Measurements from ENCODE around the gene DRD4. TPM values are rescaled to one million over a fixed set of nuclear protein-coding genes. Genes with fewer than 3 reads are reported as not detected.
A peak's percentile ranks its signal among the peaks of the same experiment; 100 is the strongest.

Gene DRD4
- total and polyA plus RNA-seq, 9 of the 15 experiments (the other 6 are each of a cell fraction or from before 2014, with no cell fraction given), result 0.04 to 0.95 (median 0.21) TPM; not detected in 5

DNA sequence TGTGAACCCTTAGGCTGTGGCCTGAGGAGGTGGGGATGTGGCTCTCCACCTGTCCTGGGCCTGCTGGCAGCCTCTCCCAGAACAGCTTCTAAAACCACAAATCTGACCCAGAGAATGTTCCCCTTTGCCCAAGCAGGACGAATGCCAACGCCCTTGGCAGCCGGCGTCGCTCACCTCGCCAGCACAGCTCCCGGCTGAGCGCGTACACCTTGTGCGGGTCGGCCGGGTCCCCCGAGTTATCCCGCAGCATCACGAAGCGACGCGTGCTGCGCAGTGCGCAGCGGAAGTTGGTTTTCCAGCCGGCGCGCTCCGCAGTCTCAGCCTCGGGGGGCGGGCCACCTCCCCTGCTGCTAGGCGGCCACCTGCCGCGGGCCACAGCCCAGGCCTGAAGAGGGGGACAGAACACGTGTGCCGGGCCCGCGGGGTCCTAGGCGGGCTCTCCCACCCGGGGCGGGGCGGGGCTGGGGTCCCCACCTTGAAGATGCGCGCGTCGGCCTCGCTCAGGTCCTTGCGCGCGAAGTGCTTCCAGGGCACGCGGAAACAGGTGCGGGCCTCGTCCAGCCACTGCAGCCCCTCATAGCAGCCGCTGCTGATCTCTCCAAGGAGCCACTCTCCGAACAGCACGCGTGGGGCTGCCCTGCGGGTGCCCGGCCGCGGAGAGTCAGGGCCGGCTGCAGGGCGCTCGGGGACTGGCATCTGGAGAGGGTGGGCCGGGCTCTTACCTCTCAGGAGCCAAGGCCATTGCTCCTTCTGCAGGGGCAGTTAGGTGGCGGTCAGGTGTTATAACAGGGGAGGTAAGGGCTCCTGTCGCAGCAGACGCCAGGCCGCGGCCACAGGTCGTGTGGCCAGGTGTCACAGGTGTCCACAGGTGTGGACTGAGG is 22.2 kb upstream of the DRD4 start:
- H3K27me3 ChIP-seq (ENCODE audit: control insufficient read depth in 2 of 2, insufficient read depth in 2 of 2, low read length in 2 of 2), result no peaks in the 10 kb centered on the region
- peak overlapping the region; percentile 64 to 89; a peak in 3 of 4 replicates for H3K9ac ChIP-seq (ENCODE audit: insufficient read depth in 1 of 2, low read depth in 2 of 2, low read length in 2 of 2)
- in situ Hi-C loops (cut with MboI) (no loop called here), intact Hi-C loops (cut with micrococcal nuclease) (loop anchor here (10.0 kb wide), 1 partner anchor 60 kb away; no protein-coding TSS in a partner anchor)
- H3K36me3 ChIP-seq (ENCODE audit: control insufficient read depth, insufficient read depth, low read length), result peaks cover 81% of the 10 kb centered on the region; the same call in 2 of the 3 replicates
- H3K4me3 ChIP-seq, result peak overlapping the region; percentile 78
- H4K20me1 ChIP-seq (replicated peaks; ENCODE audit: control insufficient read depth, insufficient read depth, low read length), result peaks cover 13% of the 10 kb centered on the region
- POLR2A ChIA-PET, result interaction anchor here (0.9 to 1.6 kb wide), 2 partner anchors 22 to 59 kb away, joined by 3 to 5 read pairs; no protein-coding TSS in a partner anchor
- peaks cover 6% of the 10 kb centered on the region for H3K9me1 ChIP-seq (ENCODE audit: control insufficient read depth, insufficient read depth, low read length)
- H3K79me2 ChIP-seq (ENCODE audit: control insufficient read depth, insufficient read depth, low read length), result peaks cover 9% of the 10 kb centered on the region; the same call in 1 of the 3 replicates
- DNase-seq (ENCODE audit: extremely low read depth in 1 of 4, low spot score in 3 of 4) (no peak), FAIRE-seq (no peak), ATAC-seq (no peak)
- 89% methylated on average over 34 of the region's 68 CpGs for WGBS (ENCODE audit: insufficient coverage, low coverage, missing lambda C conversion rate)
- H3K4me2 ChIP-seq (ENCODE audit: insufficient read depth, low read length), result peak overlapping the region; percentile 88
- BruUV-seq (replicated peaks), result no TSS peak
- H3K27ac ChIP-seq (ENCODE audit: extremely low read depth, low read depth, low read length), result peak overlapping the region; percentile 84
- H3K4me1 ChIP-seq (replicated peaks in 1 of 2; ENCODE audit: control insufficient read depth in 2 of 2, insufficient read depth in 2 of 2, low read length in 2 of 2), result peaks cover 8 to 82% of the 10 kb centered on the region in 2 experiments
- H2AFZ ChIP-seq (ENCODE audit: low read depth, low read length), result no peak overlapping the region
- CTCF ChIA-PET (ENCODE audit: low intra/inter-chr PET ratio), result no interaction called here
- H3K9me3 ChIP-seq (replicated peaks; ENCODE audit: control insufficient read depth, insufficient read depth, low read depth, low read length), result no peaks in the 10 kb centered on the region
- TF ChIP-seq SLC30A9 (CRISPR knock-in tag; IDR thresholded peaks at IDR 0.05) (no peak), KDM5B (IDR thresholded peaks at IDR 0.05; ENCODE audit: insufficient replicate concordance, low read depth, low read length) (peak; percentile 13), NFRKB (IDR thresholded peaks at IDR 0.05; ENCODE audit: low read depth) (no peak), COPS2 (conservative IDR thresholded peaks at IDR 0.05) (no peak), LEF1 (IDR thresholded peaks at IDR 0.05) (no peak), FIP1L1 (IDR thresholded peaks at IDR 0.05; ENCODE audit: low read depth, low read length, poor library complexity, severe bottlenecking) (peak; percentile 55), TARDBP (IDR thresholded peaks at IDR 0.05) (no peak), PRPF4 (IDR thresholded peaks at IDR 0.05; ENCODE audit: insufficient read depth, low read depth, low read length, poor library complexity, severe bottlenecking) (peak; percentile 21)
- TF ChIP-seq, protein P1, sequence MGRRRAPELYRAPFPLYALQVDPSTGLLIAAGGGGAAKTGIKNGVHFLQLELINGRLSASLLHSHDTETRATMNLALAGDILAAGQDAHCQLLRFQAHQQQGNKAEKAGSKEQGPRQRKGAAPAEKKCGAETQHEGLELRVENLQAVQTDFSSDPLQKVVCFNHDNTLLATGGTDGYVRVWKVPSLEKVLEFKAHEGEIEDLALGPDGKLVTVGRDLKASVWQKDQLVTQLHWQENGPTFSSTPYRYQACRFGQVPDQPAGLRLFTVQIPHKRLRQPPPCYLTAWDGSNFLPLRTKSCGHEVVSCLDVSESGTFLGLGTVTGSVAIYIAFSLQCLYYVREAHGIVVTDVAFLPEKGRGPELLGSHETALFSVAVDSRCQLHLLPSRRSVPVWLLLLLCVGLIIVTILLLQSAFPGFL (CRISPR knock-in tag; IDR thresholded peaks at IDR 0.05), result no peak
- TF ChIP-seq, protein P2, sequence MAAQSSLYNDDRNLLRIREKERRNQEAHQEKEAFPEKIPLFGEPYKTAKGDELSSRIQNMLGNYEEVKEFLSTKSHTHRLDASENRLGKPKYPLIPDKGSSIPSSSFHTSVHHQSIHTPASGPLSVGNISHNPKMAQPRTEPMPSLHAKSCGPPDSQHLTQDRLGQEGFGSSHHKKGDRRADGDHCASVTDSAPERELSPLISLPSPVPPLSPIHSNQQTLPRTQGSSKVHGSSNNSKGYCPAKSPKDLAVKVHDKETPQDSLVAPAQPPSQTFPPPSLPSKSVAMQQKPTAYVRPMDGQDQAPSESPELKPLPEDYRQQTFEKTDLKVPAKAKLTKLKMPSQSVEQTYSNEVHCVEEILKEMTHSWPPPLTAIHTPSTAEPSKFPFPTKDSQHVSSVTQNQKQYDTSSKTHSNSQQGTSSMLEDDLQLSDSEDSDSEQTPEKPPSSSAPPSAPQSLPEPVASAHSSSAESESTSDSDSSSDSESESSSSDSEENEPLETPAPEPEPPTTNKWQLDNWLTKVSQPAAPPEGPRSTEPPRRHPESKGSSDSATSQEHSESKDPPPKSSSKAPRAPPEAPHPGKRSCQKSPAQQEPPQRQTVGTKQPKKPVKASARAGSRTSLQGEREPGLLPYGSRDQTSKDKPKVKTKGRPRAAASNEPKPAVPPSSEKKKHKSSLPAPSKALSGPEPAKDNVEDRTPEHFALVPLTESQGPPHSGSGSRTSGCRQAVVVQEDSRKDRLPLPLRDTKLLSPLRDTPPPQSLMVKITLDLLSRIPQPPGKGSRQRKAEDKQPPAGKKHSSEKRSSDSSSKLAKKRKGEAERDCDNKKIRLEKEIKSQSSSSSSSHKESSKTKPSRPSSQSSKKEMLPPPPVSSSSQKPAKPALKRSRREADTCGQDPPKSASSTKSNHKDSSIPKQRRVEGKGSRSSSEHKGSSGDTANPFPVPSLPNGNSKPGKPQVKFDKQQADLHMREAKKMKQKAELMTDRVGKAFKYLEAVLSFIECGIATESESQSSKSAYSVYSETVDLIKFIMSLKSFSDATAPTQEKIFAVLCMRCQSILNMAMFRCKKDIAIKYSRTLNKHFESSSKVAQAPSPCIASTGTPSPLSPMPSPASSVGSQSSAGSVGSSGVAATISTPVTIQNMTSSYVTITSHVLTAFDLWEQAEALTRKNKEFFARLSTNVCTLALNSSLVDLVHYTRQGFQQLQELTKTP (IDR thresholded peaks at IDR 0.05; ENCODE audit: low read depth in 1 of 2, partially characterized antibody in 2 of 2), result no peak
- TF ChIP-seq, protein P3, sequence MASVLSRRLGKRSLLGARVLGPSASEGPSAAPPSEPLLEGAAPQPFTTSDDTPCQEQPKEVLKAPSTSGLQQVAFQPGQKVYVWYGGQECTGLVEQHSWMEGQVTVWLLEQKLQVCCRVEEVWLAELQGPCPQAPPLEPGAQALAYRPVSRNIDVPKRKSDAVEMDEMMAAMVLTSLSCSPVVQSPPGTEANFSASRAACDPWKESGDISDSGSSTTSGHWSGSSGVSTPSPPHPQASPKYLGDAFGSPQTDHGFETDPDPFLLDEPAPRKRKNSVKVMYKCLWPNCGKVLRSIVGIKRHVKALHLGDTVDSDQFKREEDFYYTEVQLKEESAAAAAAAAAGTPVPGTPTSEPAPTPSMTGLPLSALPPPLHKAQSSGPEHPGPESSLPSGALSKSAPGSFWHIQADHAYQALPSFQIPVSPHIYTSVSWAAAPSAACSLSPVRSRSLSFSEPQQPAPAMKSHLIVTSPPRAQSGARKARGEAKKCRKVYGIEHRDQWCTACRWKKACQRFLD (CRISPR knock-in tag; IDR thresholded peaks at IDR 0.05), result no peak
- TF ChIP-seq, protein P4, sequence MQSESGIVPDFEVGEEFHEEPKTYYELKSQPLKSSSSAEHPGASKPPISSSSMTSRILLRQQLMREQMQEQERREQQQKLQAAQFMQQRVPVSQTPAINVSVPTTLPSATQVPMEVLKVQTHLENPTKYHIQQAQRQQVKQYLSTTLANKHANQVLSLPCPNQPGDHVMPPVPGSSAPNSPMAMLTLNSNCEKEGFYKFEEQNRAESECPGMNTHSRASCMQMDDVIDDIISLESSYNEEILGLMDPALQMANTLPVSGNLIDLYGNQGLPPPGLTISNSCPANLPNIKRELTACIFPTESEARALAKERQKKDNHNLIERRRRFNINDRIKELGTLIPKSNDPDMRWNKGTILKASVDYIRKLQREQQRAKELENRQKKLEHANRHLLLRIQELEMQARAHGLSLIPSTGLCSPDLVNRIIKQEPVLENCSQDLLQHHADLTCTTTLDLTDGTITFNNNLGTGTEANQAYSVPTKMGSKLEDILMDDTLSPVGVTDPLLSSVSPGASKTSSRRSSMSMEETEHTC (IDR thresholded peaks at IDR 0.05), result no peak
